GM19240 (cell line): ENCODE data around the gene ARHGEF16.

Source experiments
- DNase-seq: peaks from one replicate; pipeline ENCODE4 v3.0.0; 2011; ENCODE audit warnings: low spot score; ENCODE audit not compliant: insufficient read length

The ARHGEF16 gene

GRCh38 chr1:3481836-3482375 lies 27.4 kb downstream of the ARHGEF16 start:
- no peak for DNase-seq

GRCh38 chr1:3482378-3482849 lies 27.9 kb downstream of the ARHGEF16 start:
- DNase-seq = no peak

GRCh38 chr1:3483380-3483779 lies 28.9 kb downstream of the ARHGEF16 start:
- no peak for DNase-seq

- DNase-seq = peak; percentile 63
These were observed 29.5 kb downstream of the ARHGEF16 start for GRCh38 chr1:3483801-3484444.

- DNase-seq = no peak
These were observed 30.6 kb downstream of the ARHGEF16 start for GRCh38 chr1:3485016-3485415.

- no peak for DNase-seq
These were observed 34.0 kb downstream of the ARHGEF16 start for GRCh38 chr1:3488432-3488831.

- no peak for DNase-seq
These were observed 35.7 kb downstream of the ARHGEF16 start for GRCh38 chr1:3490046-3490745.

- DNase-seq = peak; percentile 87
These were observed 37.1 kb downstream of the ARHGEF16 start for GRCh38 chr1:3491291-3492246.

GRCh38 chr1:3492545-3493246 lies 38.2 kb downstream of the ARHGEF16 start:
- DNase-seq = no peak

- DNase-seq = no peak
These were observed 40.1 kb downstream of the ARHGEF16 start for GRCh38 chr1:3494321-3495308.

GRCh38 chr1:3495776-3496745 lies 41.6 kb downstream of the ARHGEF16 start:
- DNase-seq = no peak

GRCh38 chr1:3496916-3497315 lies 42.5 kb downstream of the ARHGEF16 start:
- no peak for DNase-seq

- DNase-seq = no peak
These were observed 43.1 kb downstream of the ARHGEF16 start for GRCh38 chr1:3497521-3497920.

GRCh38 chr1:3498246-3498930 lies 43.9 kb downstream of the ARHGEF16 start:
- no peak for DNase-seq

- no peak for DNase-seq
These were observed 44.5 kb downstream of the ARHGEF16 start for GRCh38 chr1:3498986-3499385.

GRCh38 chr1:3499611-3500010 lies 45.1 kb downstream of the ARHGEF16 start:
- DNase-seq = no peak

GRCh38 chr1:3500265-3500835 lies 45.9 kb downstream of the ARHGEF16 start:
- DNase-seq = no peak

GRCh38 chr1:3501437-3501836 lies 47.0 kb downstream of the ARHGEF16 start:
- no peak for DNase-seq
